ENCODE measurements around the gene TUBB3. TPM values are rescaled to one million over a fixed set of nuclear protein-coding genes. Genes with fewer than 3 reads are reported as not detected.

The TUBB3 gene
- total RNA-seq, 1 experiment from 2014 or later: 164 TPM

DNA sequence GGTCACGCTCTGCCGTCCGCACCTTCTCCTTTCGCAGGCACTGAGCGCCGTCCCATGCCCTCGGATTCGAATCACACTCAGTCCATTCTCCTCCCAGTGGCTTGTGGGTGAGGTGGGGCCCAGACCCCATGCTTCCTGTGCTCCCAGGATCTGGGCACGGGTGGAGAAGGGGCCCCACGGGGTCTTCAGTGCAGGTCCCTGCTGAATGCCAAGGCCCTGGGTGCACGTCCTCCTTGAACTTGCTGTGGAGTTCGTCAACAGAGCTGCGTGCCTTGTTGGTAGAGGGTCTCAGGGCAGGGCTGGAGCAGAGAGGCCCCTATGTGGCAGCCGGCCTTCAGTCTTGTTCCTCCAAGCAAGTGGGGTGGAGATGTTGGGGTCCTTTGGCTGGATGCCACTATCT is 11.8 kb upstream of the TUBB3 start:
- Histone ChIP-seq H2AK5ac (ENCODE audit: insufficient read length, low read length) (no peak overlapping the region), H2BK20ac (ENCODE audit: low read depth, low read length, poor library complexity, severe bottlenecking) (no peak overlapping the region), H3K79me2 (ENCODE audit: insufficient read depth, low read length) (no peaks in the 10 kb centered on the region), H2BK15ac (ENCODE audit: low read depth, low read length) (no peak overlapping the region), H3T11ph (ENCODE audit: low read length) (no peak overlapping the region), H2BK120ac (ENCODE audit: low read depth, low read length, poor library complexity, severe bottlenecking) (no peak overlapping the region), H3K14ac (ENCODE audit: insufficient read depth, low read length) (no peak overlapping the region), H2BK5ac (ENCODE audit: insufficient read length, low read length) (no peak overlapping the region), H3K27ac (ENCODE audit: insufficient read length, low read depth, low read length) (no peak overlapping the region), H3K23me2 (ENCODE audit: insufficient read length, low read depth, low read length, poor library complexity, severe bottlenecking) (no peaks in the 10 kb centered on the region), H3K4me1 (ENCODE audit: insufficient read depth, low read length) (no peaks in the 10 kb centered on the region), H3K56ac (ENCODE audit: insufficient read length, low read depth, low read length) (no peak overlapping the region), H3K4me2 (ENCODE audit: insufficient read depth, insufficient read length, low read length) (no peak overlapping the region), H3K23ac (ENCODE audit: insufficient read length, low read depth, low read length) (no peak overlapping the region), H3K18ac (ENCODE audit: insufficient read length, low read depth, low read length) (no peak overlapping the region), H3K27me3 (ENCODE audit: insufficient read depth, low read length) (no peaks in the 10 kb centered on the region), H2AFZ (ENCODE audit: low read length) (no peak overlapping the region), H3K79me1 (ENCODE audit: insufficient read depth, low read depth, low read length, poor library complexity, severe bottlenecking) (no peaks in the 10 kb centered on the region), H4K20me1 (ENCODE audit: control insufficient read depth, insufficient read depth, insufficient read length) (no peaks in the 10 kb centered on the region), H4K5ac (ENCODE audit: insufficient read length, low read depth, low read length) (no peak overlapping the region), H4K91ac (ENCODE audit: insufficient read length, low read depth, low read length) (no peak overlapping the region), H3K9ac (ENCODE audit: extremely low read depth, insufficient read length, low read length) (no peak overlapping the region), H3K4ac (ENCODE audit: low read depth, low read length) (no peak overlapping the region), H2BK12ac (ENCODE audit: insufficient read length, low read depth, low read length) (no peak overlapping the region), H3K9me3 (ENCODE audit: control insufficient read depth, low read depth, low read length) (peaks cover 7% of the 10 kb centered on the region), H4K8ac (replicated peaks; ENCODE audit: insufficient read length, low read depth, low read length) (no peak overlapping the region)
- peaks cover 2 to 5% of the 10 kb centered on the region in 2 experiments; a peak in 2 of 4 replicates for H3K4me1 Mint-ChIP-seq
- H3K27me3 Mint-ChIP-seq (ENCODE audit: low read depth): no peaks in the 10 kb centered on the region
- H3K36me3 Mint-ChIP-seq (ENCODE audit: insufficient read depth in 1 of 3, low read depth in 3 of 3): peaks cover 24 to 38% (median 32%) of the 10 kb centered on the region in 3 experiments; a peak in 6 of 7 replicates
- no peak for DNase-seq
- TF ChIP-seq, protein P1, sequence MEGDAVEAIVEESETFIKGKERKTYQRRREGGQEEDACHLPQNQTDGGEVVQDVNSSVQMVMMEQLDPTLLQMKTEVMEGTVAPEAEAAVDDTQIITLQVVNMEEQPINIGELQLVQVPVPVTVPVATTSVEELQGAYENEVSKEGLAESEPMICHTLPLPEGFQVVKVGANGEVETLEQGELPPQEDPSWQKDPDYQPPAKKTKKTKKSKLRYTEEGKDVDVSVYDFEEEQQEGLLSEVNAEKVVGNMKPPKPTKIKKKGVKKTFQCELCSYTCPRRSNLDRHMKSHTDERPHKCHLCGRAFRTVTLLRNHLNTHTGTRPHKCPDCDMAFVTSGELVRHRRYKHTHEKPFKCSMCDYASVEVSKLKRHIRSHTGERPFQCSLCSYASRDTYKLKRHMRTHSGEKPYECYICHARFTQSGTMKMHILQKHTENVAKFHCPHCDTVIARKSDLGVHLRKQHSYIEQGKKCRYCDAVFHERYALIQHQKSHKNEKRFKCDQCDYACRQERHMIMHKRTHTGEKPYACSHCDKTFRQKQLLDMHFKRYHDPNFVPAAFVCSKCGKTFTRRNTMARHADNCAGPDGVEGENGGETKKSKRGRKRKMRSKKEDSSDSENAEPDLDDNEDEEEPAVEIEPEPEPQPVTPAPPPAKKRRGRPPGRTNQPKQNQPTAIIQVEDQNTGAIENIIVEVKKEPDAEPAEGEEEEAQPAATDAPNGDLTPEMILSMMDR (conservative IDR thresholded peaks at IDR 0.05): no peak
- H3K27ac Mint-ChIP-seq: peak overlapping the region in 2 of 3 experiments; percentile 15 to 49; a peak in 1 of 7 replicates
- WGBS (ENCODE audit: extremely low coverage, insufficient read length, low lambda C conversion rate): no CpG with 5 or more reads among the region's 14 CpGs
- H3K4me3 Mint-ChIP-seq: no peak overlapping the region
- H3K9me3 Mint-ChIP-seq: peaks cover 6 to 13% of the 10 kb centered on the region in 2 experiments; a peak in 3 of 5 replicates
